Activated CD4-positive, alpha-beta T cell treated with anti-CD3 and anti-CD28 coated beads, Interleukin-2, amount 50 U/mL, for 1 hour (primary cell): ENCODE results near the gene FOSB.

Source experiments
- DNase-seq: peaks from one replicate; pipeline ENCODE4 v3.0.0-alpha.2; 2020

The FOSB gene

GRCh38 chr19:45485305-45486077 lies 17.7 kb downstream of the FOSB start:
- DNase-seq: peak; percentile 98

GRCh38 chr19:45488708-45489107 lies 20.9 kb downstream of the FOSB start:
- no peak for DNase-seq

DNA sequence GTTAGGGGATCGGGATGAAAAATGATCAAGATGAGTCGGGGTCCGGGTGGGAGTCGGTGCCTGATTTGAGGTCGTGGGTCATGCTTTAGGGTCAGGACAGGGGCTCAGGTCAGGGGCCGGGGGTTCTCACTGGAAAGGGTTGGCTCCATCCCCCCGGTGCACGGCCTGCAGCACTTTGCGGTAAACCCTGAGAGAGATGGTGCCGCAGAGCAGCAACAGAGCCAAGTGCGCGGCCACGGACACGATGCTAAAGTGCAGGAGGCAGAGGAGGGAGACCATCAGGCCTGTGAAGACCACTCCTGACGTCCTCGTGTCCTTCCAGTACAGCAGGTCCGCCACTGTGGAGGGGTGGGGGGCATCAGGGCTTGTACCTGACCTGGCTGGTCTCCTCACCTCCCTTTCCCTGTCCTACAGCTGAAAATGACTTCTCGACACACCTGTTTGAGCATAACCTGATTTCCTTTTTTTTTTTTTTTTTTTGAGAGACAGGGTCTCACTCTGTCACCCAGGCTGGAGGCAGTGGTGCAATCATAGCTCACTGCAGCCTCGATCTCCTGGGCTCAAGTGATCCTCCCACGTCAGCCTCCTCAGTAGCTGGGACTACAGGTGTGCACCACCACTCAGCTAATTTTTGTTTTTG lies 21.5 kb downstream of the FOSB start:
- DNase-seq: no peak

DNA sequence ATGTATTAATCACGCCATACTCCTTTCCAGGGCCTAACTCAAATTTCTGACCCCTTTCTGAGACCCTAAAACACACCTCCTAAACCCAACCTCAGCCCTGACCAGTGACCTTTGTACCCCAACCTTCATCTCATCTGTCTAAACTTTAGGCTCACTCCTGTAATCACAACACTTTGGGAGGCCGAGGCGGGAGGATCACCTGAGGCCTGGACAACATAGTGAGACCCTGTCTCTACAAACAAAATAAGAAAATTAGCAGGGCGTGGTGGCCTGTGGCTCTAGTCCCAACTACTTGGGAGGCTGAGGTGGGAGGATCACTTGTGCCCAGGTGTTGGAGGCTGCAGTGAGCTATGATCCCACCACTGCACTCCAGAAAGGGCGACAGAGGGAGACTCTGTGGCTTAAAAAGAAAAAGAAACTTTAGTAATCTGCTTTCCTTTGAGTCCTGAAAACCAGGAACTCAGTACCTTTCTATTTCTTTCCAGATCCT lies 24.4 kb downstream of the FOSB start:
- DNase-seq: no peak

GRCh38 chr19:45492627-45493470 lies 25.1 kb downstream of the FOSB start:
- DNase-seq: no peak

DNA sequence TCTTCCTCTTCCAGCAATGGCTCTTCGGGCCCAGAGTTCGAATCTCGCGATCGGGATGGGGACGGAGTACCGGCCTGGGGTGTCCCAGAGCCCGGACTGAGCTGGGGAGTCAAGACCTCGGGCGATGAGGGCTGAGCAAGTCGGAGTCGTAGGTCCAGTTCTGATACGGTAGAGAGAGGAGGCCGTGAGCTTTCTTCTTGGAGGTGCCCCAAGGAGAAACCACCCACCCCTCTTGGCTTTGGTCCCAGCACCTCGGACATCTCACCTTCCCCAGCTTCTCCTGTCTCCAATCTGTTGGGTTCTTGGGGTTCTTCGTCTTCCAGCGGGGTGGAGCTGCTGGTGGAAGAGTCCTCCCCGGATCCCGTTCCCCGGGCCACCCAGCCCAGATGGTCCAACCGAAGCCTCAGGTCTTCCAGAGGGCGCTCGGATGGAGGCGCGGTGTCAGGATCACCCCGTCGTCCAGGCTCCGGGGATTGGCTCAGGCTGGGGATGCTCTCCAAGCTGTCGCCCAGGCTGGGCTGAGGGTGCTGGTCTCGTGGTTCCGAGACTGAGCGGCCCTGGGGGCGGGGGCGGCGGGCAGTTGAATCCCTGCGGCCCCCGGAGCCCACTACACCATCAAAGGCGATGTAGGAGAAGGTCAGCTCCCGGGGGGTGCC lies 26.6 kb downstream of the FOSB start:
- no peak for DNase-seq

DNA sequence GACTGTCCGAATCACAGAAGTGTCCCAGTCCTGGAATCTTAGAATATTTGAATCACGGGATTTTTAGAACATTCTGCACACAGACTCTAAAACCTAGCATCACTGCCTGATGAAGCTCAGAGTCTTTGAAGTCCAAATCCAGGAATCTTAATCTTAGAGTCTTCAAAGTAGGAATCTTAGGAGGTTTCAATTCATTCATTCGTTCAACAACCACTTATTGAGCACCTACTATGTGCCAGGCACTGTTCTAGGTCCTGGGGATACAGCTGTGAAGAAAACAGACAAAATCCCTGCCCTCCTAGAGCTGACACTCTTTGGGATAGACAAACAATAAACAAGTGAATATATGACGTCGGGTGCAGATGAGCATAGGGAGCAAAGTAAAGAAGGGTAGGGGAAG lies 27.4 kb downstream of the FOSB start:
- DNase-seq: no peak

GRCh38 chr19:45496349-45496953 lies 28.7 kb downstream of the FOSB start:
- DNase-seq: peak; percentile 48

GRCh38 chr19:45497791-45498190 lies 30.0 kb downstream of the FOSB start:
- DNase-seq: no peak

DNA sequence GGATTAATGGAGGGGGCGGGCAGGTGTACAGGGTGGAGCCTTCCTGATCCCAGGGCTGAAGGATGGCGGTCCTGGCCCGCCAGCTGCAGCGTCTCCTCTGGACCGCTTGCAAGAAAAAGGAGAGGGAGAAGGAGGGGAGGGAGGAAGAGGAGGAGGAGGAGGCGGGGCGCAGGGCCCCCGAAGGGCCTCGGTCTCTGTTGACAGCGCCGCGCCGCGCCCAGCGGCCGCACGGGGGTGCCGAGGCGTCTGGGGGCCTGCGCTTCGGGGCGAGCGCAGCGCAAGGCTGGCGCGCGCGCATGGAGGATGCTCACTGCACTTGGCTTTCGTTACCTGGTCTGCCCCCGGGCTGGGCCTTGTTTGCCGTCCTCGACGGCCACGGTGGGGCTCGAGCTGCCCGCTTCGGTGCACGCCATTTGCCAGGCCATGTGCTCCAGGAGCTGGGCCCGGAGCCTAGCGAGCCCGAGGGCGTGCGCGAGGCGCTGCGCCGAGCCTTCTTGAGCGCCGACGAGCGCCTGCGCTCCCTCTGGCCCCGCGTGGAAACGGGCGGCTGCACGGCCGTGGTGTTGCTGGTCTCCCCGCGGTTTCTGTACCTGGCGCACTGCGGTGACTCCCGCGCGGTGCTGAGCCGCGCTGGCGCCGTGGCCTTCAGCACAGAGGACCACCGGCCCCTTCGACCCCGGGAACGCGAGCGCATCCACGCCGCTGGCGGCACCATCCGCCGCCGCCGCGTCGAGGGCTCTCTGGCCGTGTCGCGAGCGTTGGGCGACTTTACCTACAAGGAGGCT lies 30.8 kb downstream of the FOSB start, which contains the start of gene PPM1N:
Gene PPM1N, plus strand, starts transcription at position 33 of the 785 bp plus-strand sequence. Its CDS starts 30 bp downstream, at position 63.
- DNase-seq: peak; percentile 64

DNA sequence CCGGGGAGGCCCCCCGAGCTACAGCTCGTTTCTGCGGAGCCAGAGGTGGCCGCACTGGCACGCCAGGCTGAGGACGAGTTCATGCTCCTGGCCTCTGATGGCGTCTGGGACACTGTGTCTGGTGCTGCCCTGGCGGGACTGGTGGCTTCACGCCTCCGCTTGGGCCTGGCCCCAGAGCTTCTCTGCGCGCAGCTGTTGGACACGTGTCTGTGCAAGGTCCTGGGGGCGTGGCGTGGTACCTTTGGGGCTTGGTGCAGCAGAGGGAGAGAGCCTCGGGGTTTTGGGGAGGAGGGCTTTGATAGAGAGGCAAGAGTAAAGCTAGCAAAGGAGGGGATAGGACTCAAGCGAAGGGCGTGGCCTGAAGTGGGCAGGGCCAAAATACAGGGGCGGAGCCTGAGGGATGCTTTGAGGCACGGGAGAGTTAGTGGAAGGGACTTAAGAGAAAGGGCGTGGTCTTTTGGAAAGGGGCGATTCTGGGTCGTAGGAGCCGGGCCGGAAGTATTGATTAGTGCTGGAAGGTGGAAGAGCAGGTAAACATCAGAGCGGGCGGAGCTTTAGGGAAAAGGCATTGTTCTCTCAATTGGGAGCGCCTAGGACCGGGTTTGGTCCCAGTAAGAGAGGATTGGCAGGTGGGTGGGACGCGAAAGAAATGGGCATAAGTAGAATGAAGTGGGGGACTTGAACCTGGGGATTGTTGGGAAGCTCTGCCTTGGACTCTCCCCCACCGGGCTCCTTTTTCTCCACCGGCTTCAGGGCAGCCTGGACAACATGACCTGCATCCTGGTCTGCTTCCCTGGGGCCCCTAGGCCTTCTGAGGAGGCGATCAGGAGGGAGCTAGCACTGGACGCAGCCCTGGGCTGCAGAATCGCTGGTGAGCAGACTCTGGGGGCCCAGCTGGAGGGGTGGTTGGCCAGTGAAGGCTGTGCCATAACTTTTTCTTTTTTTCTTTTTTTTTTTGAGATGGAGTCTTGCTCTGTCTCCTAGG lies 31.7 kb downstream of the FOSB start:
- DNase-seq: peak; percentile 61

DNA sequence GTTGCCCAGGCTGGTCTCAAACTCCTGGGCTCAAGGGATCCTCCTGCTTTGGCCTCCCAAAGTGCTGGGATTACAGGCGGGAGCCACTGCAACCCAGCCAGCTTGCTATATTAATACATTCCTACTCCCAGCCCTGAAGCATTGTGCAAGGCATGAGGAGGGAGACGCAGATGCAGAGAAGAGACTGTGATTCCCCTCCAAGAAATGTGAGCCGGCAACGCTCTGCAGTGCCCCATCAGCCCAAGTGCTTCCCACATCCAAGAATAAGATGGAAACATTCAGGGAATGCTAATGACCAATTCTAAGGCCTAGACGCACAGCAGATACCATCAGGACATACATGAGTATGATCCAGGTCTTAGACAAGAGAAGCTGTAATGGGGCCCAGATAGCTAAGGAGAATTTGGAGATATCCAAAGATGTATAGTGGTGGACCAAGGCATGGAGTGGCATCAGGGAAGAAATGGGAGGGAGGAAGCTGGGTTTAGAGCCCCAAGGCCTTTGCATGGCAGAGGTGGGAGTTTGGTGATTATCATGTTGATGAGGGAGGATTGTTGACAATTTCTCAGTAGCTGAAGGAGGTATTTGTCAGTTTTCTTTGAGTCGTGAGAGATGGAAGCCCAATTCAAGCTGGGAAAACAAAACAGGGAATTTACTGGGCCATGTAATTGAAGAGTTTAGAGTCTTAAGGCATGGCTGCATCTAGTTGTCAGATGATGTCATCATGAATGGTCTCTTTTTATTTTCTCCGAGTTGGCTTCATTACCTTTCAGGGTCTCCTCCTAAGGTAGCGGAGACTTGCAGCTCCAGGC lies 33.3 kb downstream of the FOSB start:
- no peak for DNase-seq

DNA sequence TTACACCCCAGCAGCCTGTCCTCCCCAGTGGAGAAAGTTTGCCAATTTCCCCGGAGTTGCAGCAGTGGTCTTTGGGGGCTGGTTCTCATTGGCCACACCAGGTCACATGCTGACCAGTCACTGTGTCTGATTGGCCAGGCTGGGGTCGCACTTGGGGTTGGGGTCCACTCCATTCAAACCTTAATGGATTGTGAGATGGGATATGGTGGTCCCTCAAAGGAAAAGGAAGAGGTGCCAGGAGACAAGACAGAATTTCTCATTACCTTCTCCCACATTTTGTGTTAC lies 33.9 kb downstream of the FOSB start:
- DNase-seq: no peak

GRCh38 chr19:45502111-45502510 lies 34.3 kb downstream of the FOSB start:
- no peak for DNase-seq

DNA sequence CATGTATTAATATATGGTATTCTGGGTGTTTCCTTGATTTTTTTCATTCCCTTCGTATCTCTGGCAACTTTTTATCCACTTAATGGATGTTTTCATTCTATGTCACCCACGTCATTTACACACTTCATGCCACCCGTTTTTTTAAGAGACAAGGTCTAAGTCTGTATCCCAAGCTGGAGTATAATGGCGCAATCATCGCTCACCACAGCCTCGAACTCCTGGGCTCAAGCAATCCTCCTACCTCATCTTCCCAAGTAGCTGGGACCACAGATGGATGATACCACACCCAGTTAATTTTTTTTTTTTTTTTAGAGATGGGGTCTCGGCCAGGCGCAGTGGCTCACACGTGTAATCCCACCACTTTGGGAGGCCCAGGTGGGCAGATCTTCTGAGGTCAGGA lies 36.1 kb downstream of the FOSB start:
- no peak for DNase-seq

- DNase-seq: no peak
Measured at GRCh38 chr19:45505151-45505995, 37.6 kb downstream of the FOSB start.

DNA sequence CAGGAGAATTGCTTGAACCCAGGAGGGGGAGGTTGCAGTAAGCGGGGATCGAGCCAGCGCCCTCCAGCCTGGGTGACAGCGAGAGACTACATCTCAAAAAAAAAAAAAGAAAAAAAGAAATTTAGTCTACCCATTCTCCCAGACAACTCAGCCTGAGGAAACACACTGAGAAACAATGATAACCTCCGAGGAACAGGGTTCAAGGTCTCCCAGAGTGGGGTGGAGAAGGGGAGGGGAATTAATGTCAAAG lies 38.1 kb downstream of the FOSB start:
- no peak for DNase-seq

- peak; percentile 99 for DNase-seq
Measured at GRCh38 chr19:45506246-45506988, 38.6 kb downstream of the FOSB start.
